ENCODE measurements around the gene SUPT3H. TPM values are rescaled to one million over a fixed set of nuclear protein-coding genes. Genes with fewer than 3 reads are reported as not detected.

The SUPT3H gene
- total RNA-seq, 1 donor from 2014 or later, result 14.8 TPM

- H3K4me1 Mint-ChIP-seq (ENCODE audit: low read depth), result no peaks in the 10 kb centered on the region
- peaks cover 13% of the 10 kb centered on the region for H3K9me3 Mint-ChIP-seq
- intact Hi-C loops (cut with micrococcal nuclease), result no loop called here
- H3K27me3 Mint-ChIP-seq (ENCODE audit: low read depth), result no peaks in the 10 kb centered on the region
- no peak overlapping the region for H3K27ac Mint-ChIP-seq
- H3K36me3 Mint-ChIP-seq (ENCODE audit: low read depth), result peaks cover 8% of the 10 kb centered on the region
- no peak for DNase-seq (ENCODE audit: low spot score)
- no peak overlapping the region for H3K4me3 Mint-ChIP-seq (ENCODE audit: low read depth)
Observed at GRCh38 chr6:44820759-44821158, 557.0 kb downstream of the SUPT3H start.

GRCh38 chr6:44820321-44820720, 557.4 kb downstream of the SUPT3H start:
- intact Hi-C loops (cut with micrococcal nuclease), result no loop called here
- Mint-ChIP-seq H3K27me3 (ENCODE audit: low read depth) (no peaks in the 10 kb centered on the region), H3K36me3 (ENCODE audit: low read depth) (peaks cover 8% of the 10 kb centered on the region), H3K4me3 (ENCODE audit: low read depth) (no peak overlapping the region), H3K27ac (no peak overlapping the region), H3K4me1 (ENCODE audit: low read depth) (no peaks in the 10 kb centered on the region), H3K9me3 (peaks cover 13% of the 10 kb centered on the region)
- no peak for DNase-seq (ENCODE audit: low spot score)

GRCh38 chr6:44811456-44811855, 566.3 kb downstream of the SUPT3H start:
- Mint-ChIP-seq H3K27me3 (ENCODE audit: low read depth) (no peaks in the 10 kb centered on the region), H3K4me1 (ENCODE audit: low read depth) (peaks cover 14% of the 10 kb centered on the region), H3K36me3 (ENCODE audit: low read depth) (peaks cover 9% of the 10 kb centered on the region), H3K4me3 (ENCODE audit: low read depth) (no peak overlapping the region), H3K27ac (no peak overlapping the region), H3K9me3 (peaks cover 1% of the 10 kb centered on the region)
- intact Hi-C loops (cut with micrococcal nuclease), result no loop called here
- no peak for DNase-seq (ENCODE audit: low spot score)

- Mint-ChIP-seq H3K9me3 (no peaks in the 10 kb centered on the region), H3K27ac (no peak overlapping the region), H3K4me3 (ENCODE audit: low read depth) (no peak overlapping the region), H3K27me3 (ENCODE audit: low read depth) (no peaks in the 10 kb centered on the region), H3K4me1 (ENCODE audit: low read depth) (peaks cover 12% of the 10 kb centered on the region), H3K36me3 (ENCODE audit: low read depth) (peaks cover 9% of the 10 kb centered on the region)
- intact Hi-C loops (cut with micrococcal nuclease), result no loop called here
- no peak for DNase-seq (ENCODE audit: low spot score)
Observed at GRCh38 chr6:44809258-44809657, 568.5 kb downstream of the SUPT3H start.

GRCh38 chr6:44808148-44808547, 569.6 kb downstream of the SUPT3H start:
- Mint-ChIP-seq H3K9me3 (no peaks in the 10 kb centered on the region), H3K27ac (no peak overlapping the region), H3K4me1 (ENCODE audit: low read depth) (peaks cover 12% of the 10 kb centered on the region), H3K36me3 (ENCODE audit: low read depth) (peaks cover 9% of the 10 kb centered on the region), H3K27me3 (ENCODE audit: low read depth) (no peaks in the 10 kb centered on the region), H3K4me3 (ENCODE audit: low read depth) (no peak overlapping the region)
- intact Hi-C loops (cut with micrococcal nuclease), result no loop called here
- DNase-seq (ENCODE audit: low spot score), result no peak

GRCh38 chr6:44806656-44807055, 571.1 kb downstream of the SUPT3H start:
- Mint-ChIP-seq H3K36me3 (ENCODE audit: low read depth) (peaks cover 9% of the 10 kb centered on the region), H3K27ac (no peak overlapping the region), H3K27me3 (ENCODE audit: low read depth) (no peaks in the 10 kb centered on the region), H3K9me3 (no peaks in the 10 kb centered on the region), H3K4me1 (ENCODE audit: low read depth) (peaks cover 9% of the 10 kb centered on the region), H3K4me3 (ENCODE audit: low read depth) (no peak overlapping the region)
- intact Hi-C loops (cut with micrococcal nuclease), result no loop called here
- no peak for DNase-seq (ENCODE audit: low spot score)

GRCh38 chr6:44805238-44805846, 572.4 kb downstream of the SUPT3H start:
- no peaks in the 10 kb centered on the region for H3K9me3 Mint-ChIP-seq
- DNase-seq (ENCODE audit: low spot score), result no peak
- no peak overlapping the region for H3K4me3 Mint-ChIP-seq (ENCODE audit: low read depth)
- H3K27ac Mint-ChIP-seq, result no peak overlapping the region
- no peaks in the 10 kb centered on the region for H3K27me3 Mint-ChIP-seq (ENCODE audit: low read depth)
- H3K36me3 Mint-ChIP-seq (ENCODE audit: low read depth), result peaks cover 9% of the 10 kb centered on the region
- H3K4me1 Mint-ChIP-seq (ENCODE audit: low read depth), result peaks cover 5% of the 10 kb centered on the region
- intact Hi-C loops (cut with micrococcal nuclease), result no loop called here

- peaks cover 5% of the 10 kb centered on the region for H3K4me1 Mint-ChIP-seq (ENCODE audit: low read depth)
- H3K4me3 Mint-ChIP-seq (ENCODE audit: low read depth), result no peak overlapping the region
- no peaks in the 10 kb centered on the region for H3K9me3 Mint-ChIP-seq
- no peak overlapping the region for H3K27ac Mint-ChIP-seq
- peaks cover 2% of the 10 kb centered on the region for H3K27me3 Mint-ChIP-seq (ENCODE audit: low read depth)
- DNase-seq (ENCODE audit: low spot score), result no peak
- intact Hi-C loops (cut with micrococcal nuclease), result no loop called here
- H3K36me3 Mint-ChIP-seq (ENCODE audit: low read depth), result peaks cover 9% of the 10 kb centered on the region
Observed at GRCh38 chr6:44804546-44805159, 573.1 kb downstream of the SUPT3H start.

- Mint-ChIP-seq H3K9me3 (no peaks in the 10 kb centered on the region), H3K36me3 (ENCODE audit: low read depth) (peaks cover 6% of the 10 kb centered on the region), H3K27me3 (ENCODE audit: low read depth) (peaks cover 2% of the 10 kb centered on the region), H3K4me1 (ENCODE audit: low read depth) (peaks cover 1% of the 10 kb centered on the region), H3K4me3 (ENCODE audit: low read depth) (no peak overlapping the region), H3K27ac (no peak overlapping the region)
- DNase-seq (ENCODE audit: low spot score), result no peak
- intact Hi-C loops (cut with micrococcal nuclease), result no loop called here
Observed at GRCh38 chr6:44804016-44804415, 573.7 kb downstream of the SUPT3H start.

GRCh38 chr6:44800784-44801592, 576.7 kb downstream of the SUPT3H start:
- no peaks in the 10 kb centered on the region for H3K4me1 Mint-ChIP-seq (ENCODE audit: low read depth)
- intact Hi-C loops (cut with micrococcal nuclease), result no loop called here
- H3K4me3 Mint-ChIP-seq (ENCODE audit: low read depth), result no peak overlapping the region
- no peak overlapping the region for H3K27ac Mint-ChIP-seq
- DNase-seq (ENCODE audit: low spot score), result no peak
- peaks cover 2% of the 10 kb centered on the region for H3K9me3 Mint-ChIP-seq
- H3K27me3 Mint-ChIP-seq (ENCODE audit: low read depth), result peaks cover 8% of the 10 kb centered on the region
- no peaks in the 10 kb centered on the region for H3K36me3 Mint-ChIP-seq (ENCODE audit: low read depth)

GRCh38 chr6:44800171-44800783, 577.5 kb downstream of the SUPT3H start:
- DNase-seq (ENCODE audit: low spot score), result no peak
- no peak overlapping the region for H3K4me3 Mint-ChIP-seq (ENCODE audit: low read depth)
- H3K36me3 Mint-ChIP-seq (ENCODE audit: low read depth), result no peaks in the 10 kb centered on the region
- H3K27me3 Mint-ChIP-seq (ENCODE audit: low read depth), result peaks cover 10% of the 10 kb centered on the region
- intact Hi-C loops (cut with micrococcal nuclease), result no loop called here
- H3K27ac Mint-ChIP-seq, result no peak overlapping the region
- peaks cover 4% of the 10 kb centered on the region for H3K9me3 Mint-ChIP-seq
- no peaks in the 10 kb centered on the region for H3K4me1 Mint-ChIP-seq (ENCODE audit: low read depth)

- no peak for DNase-seq (ENCODE audit: low spot score)
- Mint-ChIP-seq H3K27ac (no peak overlapping the region), H3K9me3 (peaks cover 4% of the 10 kb centered on the region), H3K4me1 (ENCODE audit: low read depth) (no peaks in the 10 kb centered on the region), H3K27me3 (ENCODE audit: low read depth) (peaks cover 10% of the 10 kb centered on the region), H3K4me3 (ENCODE audit: low read depth) (no peak overlapping the region), H3K36me3 (ENCODE audit: low read depth) (no peaks in the 10 kb centered on the region)
- intact Hi-C loops (cut with micrococcal nuclease), result no loop called here
Observed at GRCh38 chr6:44797746-44798145, 580.0 kb downstream of the SUPT3H start.

- Mint-ChIP-seq H3K27me3 (ENCODE audit: low read depth) (peaks cover 10% of the 10 kb centered on the region), H3K4me3 (ENCODE audit: low read depth) (no peak overlapping the region), H3K36me3 (ENCODE audit: low read depth) (no peaks in the 10 kb centered on the region), H3K27ac (no peak overlapping the region), H3K4me1 (ENCODE audit: low read depth) (no peaks in the 10 kb centered on the region), H3K9me3 (peaks cover 4% of the 10 kb centered on the region)
- DNase-seq (ENCODE audit: low spot score), result no peak
- intact Hi-C loops (cut with micrococcal nuclease), result no loop called here
Observed at GRCh38 chr6:44795326-44795725, 582.4 kb downstream of the SUPT3H start.
